Measurements from ENCODE around the gene LDLRAP1. TPM values are rescaled to one million over a fixed set of nuclear protein-coding genes. Genes with fewer than 3 reads are reported as not detected.
A peak's percentile ranks its signal among the peaks of the same experiment; 100 is the strongest.

Gene LDLRAP1
- total RNA-seq, 1 experiment from 2014 or later = 16.3 TPM

DNA sequence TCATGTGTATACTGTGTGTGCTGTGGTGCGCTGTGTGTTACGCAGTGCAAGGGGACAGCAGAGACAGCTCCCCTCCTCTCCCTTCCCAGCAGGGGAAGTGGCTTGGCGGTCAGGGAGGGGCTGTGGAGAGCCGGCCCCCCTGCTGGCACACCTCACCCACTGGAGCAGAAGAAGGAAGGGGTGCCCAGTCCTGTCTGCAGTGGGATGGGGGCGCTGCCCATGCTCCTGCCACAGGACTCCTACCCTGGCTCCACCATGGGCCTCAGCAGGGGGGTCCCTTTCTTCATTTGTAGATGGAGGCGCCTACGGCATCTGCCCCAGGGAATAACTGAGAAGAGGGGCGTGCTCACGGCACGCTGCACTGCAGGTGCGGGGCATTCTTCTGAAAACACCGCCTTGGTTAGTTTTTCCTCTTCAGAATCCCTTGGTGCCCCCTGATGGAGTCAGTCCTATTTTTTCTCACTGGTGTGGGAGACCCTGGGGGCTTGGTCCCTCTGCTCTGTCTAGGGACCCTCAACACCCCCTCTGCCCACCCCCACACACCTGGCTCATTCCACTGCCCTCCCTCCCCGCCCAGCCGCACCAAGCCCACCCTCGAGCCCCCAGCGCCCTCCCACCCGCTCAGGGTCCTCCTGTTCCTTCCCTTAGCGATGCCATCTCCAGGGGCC is 13.8 kb upstream of the LDLRAP1 start:
- ATAC-seq (no peak), DNase-seq (ENCODE audit: low spot score) (no peak)
- ChIA-PET POLR2A (no interaction called here), CTCF (interaction anchor here (1.3 kb wide), 1 partner anchor 166 kb away, joined by 3 read pairs; no protein-coding TSS in a partner anchor)
- H3K4me3 Mint-ChIP-seq = no peak overlapping the region
- TF ChIP-seq, protein P1, sequence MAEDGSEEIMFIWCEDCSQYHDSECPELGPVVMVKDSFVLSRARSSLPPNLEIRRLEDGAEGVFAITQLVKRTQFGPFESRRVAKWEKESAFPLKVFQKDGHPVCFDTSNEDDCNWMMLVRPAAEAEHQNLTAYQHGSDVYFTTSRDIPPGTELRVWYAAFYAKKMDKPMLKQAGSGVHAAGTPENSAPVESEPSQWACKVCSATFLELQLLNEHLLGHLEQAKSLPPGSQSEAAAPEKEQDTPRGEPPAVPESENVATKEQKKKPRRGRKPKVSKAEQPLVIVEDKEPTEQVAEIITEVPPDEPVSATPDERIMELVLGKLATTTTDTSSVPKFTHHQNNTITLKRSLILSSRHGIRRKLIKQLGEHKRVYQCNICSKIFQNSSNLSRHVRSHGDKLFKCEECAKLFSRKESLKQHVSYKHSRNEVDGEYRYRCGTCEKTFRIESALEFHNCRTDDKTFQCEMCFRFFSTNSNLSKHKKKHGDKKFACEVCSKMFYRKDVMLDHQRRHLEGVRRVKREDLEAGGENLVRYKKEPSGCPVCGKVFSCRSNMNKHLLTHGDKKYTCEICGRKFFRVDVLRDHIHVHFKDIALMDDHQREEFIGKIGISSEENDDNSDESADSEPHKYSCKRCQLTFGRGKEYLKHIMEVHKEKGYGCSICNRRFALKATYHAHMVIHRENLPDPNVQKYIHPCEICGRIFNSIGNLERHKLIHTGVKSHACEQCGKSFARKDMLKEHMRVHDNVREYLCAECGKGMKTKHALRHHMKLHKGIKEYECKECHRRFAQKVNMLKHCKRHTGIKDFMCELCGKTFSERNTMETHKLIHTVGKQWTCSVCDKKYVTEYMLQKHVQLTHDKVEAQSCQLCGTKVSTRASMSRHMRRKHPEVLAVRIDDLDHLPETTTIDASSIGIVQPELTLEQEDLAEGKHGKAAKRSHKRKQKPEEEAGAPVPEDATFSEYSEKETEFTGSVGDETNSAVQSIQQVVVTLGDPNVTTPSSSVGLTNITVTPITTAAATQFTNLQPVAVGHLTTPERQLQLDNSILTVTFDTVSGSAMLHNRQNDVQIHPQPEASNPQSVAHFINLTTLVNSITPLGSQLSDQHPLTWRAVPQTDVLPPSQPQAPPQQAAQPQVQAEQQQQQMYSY (CRISPR knock-in tag; IDR thresholded peaks at IDR 0.05) = no peak
- TF ChIP-seq ZNF423 (CRISPR knock-in tag; IDR thresholded peaks at IDR 0.05) (peak; percentile 39; the same call in 1 of the 2 replicates), TEAD4 (CRISPR knock-in tag; IDR thresholded peaks at IDR 0.05) (no peak), FOXP1 (CRISPR knock-in tag; IDR thresholded peaks at IDR 0.05; ENCODE audit: borderline replicate concordance) (no peak), CREB1 (CRISPR knock-in tag; IDR thresholded peaks at IDR 0.05) (no peak)
- H3K36me3 Mint-ChIP-seq = no peaks in the 10 kb centered on the region
- H3K27me3 Mint-ChIP-seq (ENCODE audit: low read depth) = no peaks in the 10 kb centered on the region
- peaks cover 8% of the 10 kb centered on the region; the same call in 1 of the 2 replicates for H3K4me1 Mint-ChIP-seq
- peaks cover 12% of the 10 kb centered on the region for H3K9me3 Mint-ChIP-seq
- no peak overlapping the region for H3K27ac Mint-ChIP-seq

DNA sequence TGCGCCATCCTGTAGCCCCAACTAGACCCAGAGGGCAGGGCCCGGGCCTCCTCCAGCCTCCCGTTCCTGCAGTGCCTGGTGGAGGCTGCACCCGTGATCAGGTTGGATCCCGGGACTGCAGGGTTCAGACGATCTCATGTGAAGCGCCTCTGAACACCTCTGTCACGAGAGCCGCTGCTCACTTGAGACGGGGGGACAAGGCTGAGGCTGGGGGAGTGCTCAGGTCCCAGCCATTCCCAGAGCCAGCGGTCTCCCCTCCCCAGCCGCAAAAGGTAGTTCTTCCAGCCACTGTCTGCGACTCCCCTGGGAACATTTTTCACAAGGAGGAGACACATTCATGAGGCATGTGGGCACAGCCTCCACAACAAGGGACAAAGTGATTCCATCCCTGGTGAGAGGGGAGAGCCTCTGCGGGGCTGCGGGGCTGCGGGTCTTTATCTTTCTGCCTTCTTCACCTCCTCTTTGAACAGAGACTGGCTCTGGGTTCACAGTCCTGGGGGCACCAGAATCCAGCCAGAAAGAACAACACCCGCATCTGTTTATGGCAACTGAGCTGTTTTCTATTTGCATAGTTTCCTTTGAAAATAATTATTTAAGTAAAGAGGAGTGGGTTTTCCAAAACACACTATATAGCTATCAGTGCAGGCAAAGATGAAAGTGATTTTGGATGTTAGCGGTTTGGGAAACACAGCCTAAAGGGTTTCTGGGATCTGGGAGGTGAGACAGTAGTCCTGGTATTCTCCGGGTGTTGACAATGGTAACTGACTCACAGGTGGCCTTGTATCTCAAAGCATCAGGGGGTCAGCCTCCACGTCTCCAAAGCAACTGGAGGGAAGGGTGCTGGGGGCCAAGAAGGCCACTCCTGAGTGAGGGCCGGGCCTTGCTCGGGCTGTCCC is 13.0 kb upstream of the LDLRAP1 start:
- Mint-ChIP-seq H3K36me3 (no peaks in the 10 kb centered on the region), H3K9me3 (peaks cover 7% of the 10 kb centered on the region), H3K27me3 (ENCODE audit: low read depth) (no peaks in the 10 kb centered on the region), H3K4me3 (no peak overlapping the region), H3K27ac (peak overlapping the region; percentile 23; the same call in 1 of the 2 replicates), H3K4me1 (peaks cover 8% of the 10 kb centered on the region; the same call in 1 of the 2 replicates)
- ATAC-seq (no peak), DNase-seq (ENCODE audit: low spot score) (no peak)
- ChIA-PET CTCF (interaction anchor here (1.1 to 1.3 kb wide), 2 partner anchors 10 to 11 kb away, joined by 3 read pairs; no protein-coding TSS in a partner anchor), POLR2A (no interaction called here)
- TF ChIP-seq ETV6 (CRISPR knock-in tag; IDR thresholded peaks at IDR 0.05) = no peak
- TF ChIP-seq, protein P2, sequence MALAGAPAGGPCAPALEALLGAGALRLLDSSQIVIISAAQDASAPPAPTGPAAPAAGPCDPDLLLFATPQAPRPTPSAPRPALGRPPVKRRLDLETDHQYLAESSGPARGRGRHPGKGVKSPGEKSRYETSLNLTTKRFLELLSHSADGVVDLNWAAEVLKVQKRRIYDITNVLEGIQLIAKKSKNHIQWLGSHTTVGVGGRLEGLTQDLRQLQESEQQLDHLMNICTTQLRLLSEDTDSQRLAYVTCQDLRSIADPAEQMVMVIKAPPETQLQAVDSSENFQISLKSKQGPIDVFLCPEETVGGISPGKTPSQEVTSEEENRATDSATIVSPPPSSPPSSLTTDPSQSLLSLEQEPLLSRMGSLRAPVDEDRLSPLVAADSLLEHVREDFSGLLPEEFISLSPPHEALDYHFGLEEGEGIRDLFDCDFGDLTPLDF (CRISPR knock-in tag; IDR thresholded peaks at IDR 0.05) = no peak
- TF ChIP-seq IRF2 (CRISPR knock-in tag; IDR thresholded peaks at IDR 0.05; ENCODE audit: borderline replicate concordance, low read depth) = no peak
- no peak for TF ChIP-seq JUN (CRISPR knock-in tag; IDR thresholded peaks at IDR 0.05)
- TF ChIP-seq, protein P3, sequence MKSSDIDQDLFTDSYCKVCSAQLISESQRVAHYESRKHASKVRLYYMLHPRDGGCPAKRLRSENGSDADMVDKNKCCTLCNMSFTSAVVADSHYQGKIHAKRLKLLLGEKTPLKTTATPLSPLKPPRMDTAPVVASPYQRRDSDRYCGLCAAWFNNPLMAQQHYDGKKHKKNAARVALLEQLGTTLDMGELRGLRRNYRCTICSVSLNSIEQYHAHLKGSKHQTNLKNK (CRISPR knock-in tag; IDR thresholded peaks at IDR 0.05) = no peak
- TF ChIP-seq ZNF671 (CRISPR knock-in tag; IDR thresholded peaks at IDR 0.05) = no peak
- no peak for TF ChIP-seq ZNF219 (CRISPR knock-in tag; IDR thresholded peaks at IDR 0.05; ENCODE audit: borderline replicate concordance)
- TF ChIP-seq ZNF138 (CRISPR knock-in tag; conservative IDR thresholded peaks at IDR 0.05) = no peak
- TF ChIP-seq ESRRA (CRISPR knock-in tag; IDR thresholded peaks at IDR 0.05; ENCODE audit: borderline replicate concordance) = no peak

DNA sequence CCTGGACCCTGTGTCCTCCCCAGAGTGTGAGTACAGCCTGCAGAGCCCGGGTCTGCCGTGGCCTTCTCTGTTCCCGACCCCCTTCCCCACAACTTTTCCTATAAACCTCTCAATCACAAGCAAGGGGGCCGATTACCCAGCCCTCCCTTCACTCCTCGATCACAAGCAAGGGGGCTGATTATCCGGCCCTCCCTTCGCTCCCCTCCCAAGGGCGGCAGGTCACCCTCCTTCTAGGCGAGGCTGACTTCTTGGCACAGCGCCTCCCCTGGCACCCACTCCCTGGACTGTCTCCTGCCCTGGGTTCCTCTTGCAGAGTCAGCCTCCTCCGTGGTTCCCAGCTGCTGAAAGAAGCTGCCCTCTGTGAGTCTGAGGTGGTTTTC is 12.3 kb upstream of the LDLRAP1 start:
- Mint-ChIP-seq H3K4me1 (peaks cover 8% of the 10 kb centered on the region; the same call in 1 of the 2 replicates), H3K36me3 (no peaks in the 10 kb centered on the region), H3K4me3 (no peak overlapping the region), H3K27me3 (ENCODE audit: low read depth) (no peaks in the 10 kb centered on the region), H3K27ac (no peak overlapping the region), H3K9me3 (peaks cover 5% of the 10 kb centered on the region)
- ChIA-PET CTCF (interaction anchor here (1.1 to 1.3 kb wide), 2 partner anchors 10 to 12 kb away, joined by 3 read pairs; no protein-coding TSS in a partner anchor), POLR2A (no interaction called here)
- ATAC-seq (no peak), DNase-seq (ENCODE audit: low spot score) (no peak)
- TF ChIP-seq, protein P2 (CRISPR knock-in tag; IDR thresholded peaks at IDR 0.05) = no peak
- TF ChIP-seq, protein P4, sequence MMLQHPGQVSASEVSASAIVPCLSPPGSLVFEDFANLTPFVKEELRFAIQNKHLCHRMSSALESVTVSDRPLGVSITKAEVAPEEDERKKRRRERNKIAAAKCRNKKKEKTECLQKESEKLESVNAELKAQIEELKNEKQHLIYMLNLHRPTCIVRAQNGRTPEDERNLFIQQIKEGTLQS (CRISPR knock-in tag; conservative IDR thresholded peaks at IDR 0.05) = no peak
- TF ChIP-seq, protein P5, sequence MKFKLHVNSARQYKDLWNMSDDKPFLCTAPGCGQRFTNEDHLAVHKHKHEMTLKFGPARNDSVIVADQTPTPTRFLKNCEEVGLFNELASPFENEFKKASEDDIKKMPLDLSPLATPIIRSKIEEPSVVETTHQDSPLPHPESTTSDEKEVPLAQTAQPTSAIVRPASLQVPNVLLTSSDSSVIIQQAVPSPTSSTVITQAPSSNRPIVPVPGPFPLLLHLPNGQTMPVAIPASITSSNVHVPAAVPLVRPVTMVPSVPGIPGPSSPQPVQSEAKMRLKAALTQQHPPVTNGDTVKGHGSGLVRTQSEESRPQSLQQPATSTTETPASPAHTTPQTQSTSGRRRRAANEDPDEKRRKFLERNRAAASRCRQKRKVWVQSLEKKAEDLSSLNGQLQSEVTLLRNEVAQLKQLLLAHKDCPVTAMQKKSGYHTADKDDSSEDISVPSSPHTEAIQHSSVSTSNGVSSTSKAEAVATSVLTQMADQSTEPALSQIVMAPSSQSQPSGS (CRISPR knock-in tag; IDR thresholded peaks at IDR 0.05; ENCODE audit: borderline replicate concordance, low read depth) = no peak
- TF ChIP-seq, protein P6, sequence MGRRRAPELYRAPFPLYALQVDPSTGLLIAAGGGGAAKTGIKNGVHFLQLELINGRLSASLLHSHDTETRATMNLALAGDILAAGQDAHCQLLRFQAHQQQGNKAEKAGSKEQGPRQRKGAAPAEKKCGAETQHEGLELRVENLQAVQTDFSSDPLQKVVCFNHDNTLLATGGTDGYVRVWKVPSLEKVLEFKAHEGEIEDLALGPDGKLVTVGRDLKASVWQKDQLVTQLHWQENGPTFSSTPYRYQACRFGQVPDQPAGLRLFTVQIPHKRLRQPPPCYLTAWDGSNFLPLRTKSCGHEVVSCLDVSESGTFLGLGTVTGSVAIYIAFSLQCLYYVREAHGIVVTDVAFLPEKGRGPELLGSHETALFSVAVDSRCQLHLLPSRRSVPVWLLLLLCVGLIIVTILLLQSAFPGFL (CRISPR knock-in tag; IDR thresholded peaks at IDR 0.05; ENCODE audit: borderline replicate concordance) = no peak
- TF ChIP-seq IRF2 (CRISPR knock-in tag; IDR thresholded peaks at IDR 0.05; ENCODE audit: borderline replicate concordance, low read depth) = no peak

All from WTC11 (cell line).